HG03095 (cell line): ENCODE measurements around the gene WDR19.
A peak's percentile ranks its signal among the peaks of the same experiment; 100 is the strongest.
"Not testable (repeated sequence)": the region's sequence is repeated elsewhere in the genome, so short reads cannot be mapped to it uniquely, and the experiment has no call there.

Experiments
- ATAC-seq: cut with Tn5 transposase; IDR thresholded peaks from one replicate; pipeline ENCODE4 v1.9.1; 2021; ENCODE audit warnings: moderate library complexity; ENCODE audit not compliant: unreplicated experiment

The WDR19 gene

GRCh38 chr4:39181905-39182638, at the start of gene WDR19:
TSS of gene WDR19 (plus strand) at chr4:39182529. CDS start at chr4:39182558, 29 bp downstream.
- ATAC-seq: peak; percentile 99

GRCh38 chr4:39133623-39134022, 48.7 kb upstream of the WDR19 start:
- ATAC-seq: no peak

- peak; percentile 29 for ATAC-seq
Observed at GRCh38 chr4:39134683-39135306, 47.5 kb upstream of the WDR19 start.

GRCh38 chr4:39138227-39138626, 44.1 kb upstream of the WDR19 start:
- ATAC-seq: not testable (repeated sequence)

- ATAC-seq: no peak
Observed at GRCh38 chr4:39146211-39146610, 36.1 kb upstream of the WDR19 start.

- ATAC-seq: no peak
Observed at GRCh38 chr4:39154009-39154408, 28.3 kb upstream of the WDR19 start.

- no peak for ATAC-seq
Observed at GRCh38 chr4:39157520-39157919, 24.8 kb upstream of the WDR19 start.

GRCh38 chr4:39166177-39166576, 16.2 kb upstream of the WDR19 start:
- no peak for ATAC-seq

GRCh38 chr4:39166669-39167068, 15.7 kb upstream of the WDR19 start:
- no peak for ATAC-seq

- no peak for ATAC-seq
Observed at GRCh38 chr4:39169426-39169825, 12.9 kb upstream of the WDR19 start.

- ATAC-seq: no peak
Observed at GRCh38 chr4:39170301-39170700, 12.0 kb upstream of the WDR19 start.

- ATAC-seq: no peak
Observed at GRCh38 chr4:39178706-39179105, 3.6 kb upstream of the WDR19 start.

- ATAC-seq: no peak
Observed at GRCh38 chr4:39179681-39180080, 2.6 kb upstream of the WDR19 start.

GRCh38 chr4:39180629-39181028, 1.7 kb upstream of the WDR19 start:
- ATAC-seq: not testable (repeated sequence)

GRCh38 chr4:39181520-39181904, 817 bp upstream of the WDR19 start:
- ATAC-seq: no peak

GRCh38 chr4:39201963-39202362, 19.6 kb downstream of the WDR19 start:
- ATAC-seq: no peak

GRCh38 chr4:39204543-39204942, 22.2 kb downstream of the WDR19 start:
- no peak for ATAC-seq

- ATAC-seq: no peak
Observed at GRCh38 chr4:39205000-39205399, 22.7 kb downstream of the WDR19 start.

- ATAC-seq: no peak
Observed at GRCh38 chr4:39205476-39205875, 23.1 kb downstream of the WDR19 start.

- no peak for ATAC-seq
Observed at GRCh38 chr4:39227906-39228305, 45.6 kb downstream of the WDR19 start.

- ATAC-seq: no peak
Observed at GRCh38 chr4:39228377-39228776, 46.0 kb downstream of the WDR19 start.

GRCh38 chr4:39230462-39230861, 48.1 kb downstream of the WDR19 start:
- ATAC-seq: no peak

GRCh38 chr4:39231660-39232059, 49.3 kb downstream of the WDR19 start:
- ATAC-seq: no peak
